ENCODE data around the gene ATP2B3. TPM values are rescaled to one million over a fixed set of nuclear protein-coding genes. Genes with fewer than 3 reads are reported as not detected.

Gene ATP2B3
- total RNA-seq, 1 experiment from 2014 or later = not detected

DNA sequence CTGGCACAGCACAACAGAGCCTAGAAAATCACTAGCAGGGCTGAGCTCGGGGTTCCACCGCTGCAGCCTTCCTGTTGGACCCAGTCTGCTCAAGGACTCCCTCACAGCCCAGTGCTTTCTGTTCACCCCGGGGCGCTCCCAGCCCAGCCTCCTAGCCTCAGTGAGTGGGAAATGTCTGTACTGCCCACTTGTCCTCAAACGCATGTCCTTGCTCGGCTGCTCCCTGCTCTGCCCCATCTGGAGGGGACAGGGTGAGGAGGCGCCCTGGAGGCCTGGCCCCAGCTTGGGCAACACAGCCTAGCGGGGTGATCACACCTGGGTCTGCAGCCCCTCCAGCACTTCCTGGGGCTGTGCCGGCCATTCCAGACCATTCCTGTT, 93.4 kb downstream of the ATP2B3 start:
- no peak for DNase-seq (ENCODE audit: low read depth)

DNA sequence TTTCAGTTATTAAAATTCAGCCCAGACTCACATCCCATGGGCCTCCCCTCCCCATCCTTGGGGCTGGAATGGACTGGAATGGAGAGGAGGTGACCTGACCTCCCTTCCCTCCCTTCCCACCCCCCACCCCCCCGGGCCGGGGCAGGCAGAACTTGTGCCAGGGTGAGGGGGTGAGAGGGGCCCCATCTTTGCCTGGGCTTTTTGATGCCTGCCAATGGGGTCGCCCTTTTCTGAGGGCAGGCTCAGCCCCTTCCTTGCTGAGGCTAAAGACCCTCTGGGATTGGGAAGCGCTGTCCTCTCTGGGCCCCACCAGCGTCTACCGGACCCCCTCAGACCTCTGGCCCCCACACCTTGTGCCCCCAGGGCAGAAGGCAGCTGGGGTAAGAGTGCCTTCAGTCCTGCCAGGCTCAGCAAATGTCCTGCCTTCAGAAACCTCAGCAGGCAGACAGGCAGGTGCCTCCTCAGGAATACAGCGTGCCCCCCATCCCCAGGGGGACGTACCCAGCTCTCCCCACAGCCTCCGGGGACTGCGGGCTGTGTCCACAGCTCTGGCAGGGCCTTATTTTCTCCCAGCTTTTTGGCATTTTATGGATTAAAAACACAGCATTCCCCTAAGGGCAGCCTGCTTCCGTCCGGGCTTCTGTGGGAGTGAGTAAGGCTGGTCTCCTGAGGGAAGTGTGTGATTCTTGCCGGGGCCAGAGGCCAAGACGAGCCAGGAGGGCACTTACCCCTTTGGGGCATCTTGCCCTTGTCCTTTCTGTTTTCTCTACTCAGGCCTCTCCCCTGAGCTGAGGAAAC, 94.1 kb downstream of the ATP2B3 start:
- DNase-seq (ENCODE audit: low read depth) = no peak

DNA sequence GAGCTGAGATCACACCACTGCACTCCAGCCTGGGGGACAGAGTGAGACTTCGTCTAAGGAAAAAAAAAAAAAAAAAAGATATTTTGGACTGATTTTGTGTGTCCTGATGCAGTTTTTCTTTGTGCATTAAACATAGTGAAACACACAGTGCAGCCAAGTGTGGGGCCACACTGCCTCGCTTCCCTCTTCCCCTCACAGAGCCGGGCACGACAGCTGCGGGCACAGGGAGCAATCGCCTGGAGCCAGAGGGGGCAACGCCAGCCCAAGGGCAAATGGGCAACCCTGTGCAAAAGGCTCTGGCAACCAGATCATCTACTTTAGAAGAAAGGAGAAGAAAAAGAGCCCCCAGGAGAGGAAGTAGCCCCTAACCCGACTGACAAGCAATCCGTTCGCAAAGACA, 95.0 kb downstream of the ATP2B3 start:
- no peak for DNase-seq (ENCODE audit: low read depth)

DNA sequence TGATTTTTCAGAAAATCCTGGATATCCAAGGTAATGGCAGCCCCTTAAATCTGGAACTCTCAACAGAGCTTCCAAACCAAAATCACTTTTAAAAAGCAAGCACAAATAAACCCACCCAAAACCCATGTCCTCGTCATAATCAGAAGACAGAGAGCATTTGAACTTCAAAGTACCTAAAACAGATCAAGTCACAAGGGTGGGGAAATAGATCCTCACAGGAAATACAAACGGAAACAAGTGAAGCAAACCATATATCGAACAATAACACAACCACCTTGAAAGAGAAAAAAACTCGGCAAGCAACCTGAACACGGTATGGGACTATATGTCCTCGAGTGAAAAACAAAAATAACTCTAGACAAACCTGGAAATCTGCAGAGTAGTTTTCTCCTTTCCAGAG, 97.4 kb downstream of the ATP2B3 start:
- no peak for DNase-seq (ENCODE audit: low read depth)

DNA sequence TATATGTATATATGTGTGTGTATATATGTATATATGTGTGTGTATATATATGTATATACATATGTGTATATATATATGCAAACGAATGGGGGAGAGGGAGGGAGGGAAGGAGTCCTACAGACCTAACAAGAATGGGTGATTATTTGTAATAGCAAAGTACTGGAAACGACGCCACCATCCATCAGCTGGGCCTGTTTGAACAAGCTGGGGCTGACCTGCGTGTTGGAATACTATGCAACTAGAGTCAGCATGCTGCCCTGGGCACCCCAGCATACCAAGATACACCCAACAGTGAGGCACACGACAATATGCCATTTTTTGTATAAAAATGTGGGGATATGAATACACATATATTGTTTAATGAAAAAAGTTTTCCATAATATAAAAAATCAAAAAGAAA, 103.1 kb downstream of the ATP2B3 start:
- DNase-seq (ENCODE audit: low read depth) = no peak

DNA sequence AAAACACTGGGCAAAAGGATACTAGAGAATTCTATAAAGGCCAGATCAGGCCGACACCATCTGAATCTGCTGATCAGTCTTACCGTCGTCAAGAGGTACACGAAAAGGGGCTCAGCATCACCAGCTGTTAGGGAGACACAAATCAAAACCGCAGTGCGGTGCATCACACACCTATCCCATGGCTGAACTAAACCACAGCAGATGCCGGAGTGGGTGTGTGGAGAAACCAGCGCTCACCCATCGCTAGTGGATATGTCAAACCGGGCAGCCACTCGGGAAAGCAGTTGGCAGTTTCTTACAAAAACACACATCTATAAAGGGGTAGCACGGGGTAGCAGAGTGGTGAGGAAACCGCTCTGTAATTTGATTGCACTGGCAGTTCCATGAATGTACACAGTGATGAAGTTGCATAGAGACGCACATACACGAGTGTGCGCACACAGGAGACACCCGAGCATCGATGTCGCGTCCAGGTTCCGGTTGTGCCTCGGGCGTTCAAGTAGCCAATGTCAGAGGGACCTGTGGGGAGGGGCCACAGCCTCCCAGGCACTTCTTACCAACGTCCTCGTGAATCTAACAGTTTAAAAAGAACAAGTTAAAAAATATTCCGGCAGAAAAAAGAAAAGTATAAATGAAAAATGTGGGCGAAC, 104.6 kb downstream of the ATP2B3 start:
- DNase-seq (ENCODE audit: low read depth) = no peak

DNA sequence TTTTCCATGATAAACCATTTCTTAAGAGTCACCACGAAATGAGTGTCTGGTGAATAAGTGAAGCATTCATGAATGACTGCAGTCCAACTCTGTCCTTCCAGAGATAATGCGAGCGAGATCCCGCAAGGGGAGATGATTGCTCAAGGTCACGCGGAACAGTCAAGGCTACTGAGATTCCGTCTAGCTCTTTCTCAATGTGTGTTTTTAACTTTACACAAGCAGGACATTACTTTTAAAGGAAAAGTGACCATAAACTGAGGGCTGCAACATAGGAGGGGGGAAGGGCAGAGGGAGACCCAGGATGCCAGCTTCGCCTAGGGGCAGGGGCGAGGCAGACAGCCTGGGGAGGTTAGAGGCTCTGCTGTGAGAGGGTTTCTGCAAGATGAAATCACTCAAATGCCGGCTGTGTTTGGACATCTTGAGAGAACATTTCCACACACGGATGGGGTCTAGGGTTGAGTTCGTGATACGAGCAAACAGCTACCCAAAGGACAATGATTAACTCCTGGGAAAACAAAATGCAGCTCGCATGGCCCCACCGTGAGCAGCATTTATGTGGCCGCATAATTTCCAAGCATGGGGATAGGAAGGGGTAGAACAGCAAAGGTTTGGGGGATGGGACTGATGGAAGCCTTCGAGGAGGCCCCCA, 105.3 kb downstream of the ATP2B3 start:
- no peak for DNase-seq (ENCODE audit: low read depth)

DNA sequence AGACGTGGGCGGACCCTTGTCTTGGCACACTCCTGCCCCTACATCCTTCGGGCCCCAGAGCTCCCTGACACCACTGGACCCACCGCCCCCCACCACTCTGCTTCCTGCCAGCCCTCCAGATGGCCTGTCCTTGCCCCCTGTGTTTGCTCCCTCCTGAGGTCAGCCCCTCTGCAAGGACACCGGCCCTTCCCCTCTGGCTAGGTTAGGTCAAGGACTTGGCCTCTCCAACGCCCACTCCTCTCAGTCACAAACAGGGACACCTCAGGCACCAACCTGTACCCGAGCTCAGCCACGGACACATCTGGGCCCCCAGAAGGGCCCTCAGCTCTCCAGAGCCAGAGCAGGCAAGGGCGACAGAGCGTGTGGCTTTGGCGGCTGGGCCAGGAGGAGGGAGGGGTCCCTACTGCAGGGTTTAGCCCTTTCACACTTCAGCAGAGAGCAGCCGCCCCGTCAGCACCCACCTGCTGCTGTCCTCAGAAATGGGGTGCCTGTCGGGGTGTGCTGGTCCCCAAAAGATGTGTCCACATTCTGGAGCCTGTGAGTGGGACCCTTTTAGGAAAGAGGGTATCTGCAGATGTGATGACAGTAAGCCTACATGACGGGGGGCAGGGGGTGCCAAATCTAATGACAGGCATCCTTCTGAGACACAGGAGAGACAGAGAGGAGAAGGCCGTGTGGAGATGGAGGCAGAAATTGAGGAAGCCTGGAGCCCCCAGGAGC, 106.0 kb downstream of the ATP2B3 start:
- no peak for DNase-seq (ENCODE audit: low read depth)

DNA sequence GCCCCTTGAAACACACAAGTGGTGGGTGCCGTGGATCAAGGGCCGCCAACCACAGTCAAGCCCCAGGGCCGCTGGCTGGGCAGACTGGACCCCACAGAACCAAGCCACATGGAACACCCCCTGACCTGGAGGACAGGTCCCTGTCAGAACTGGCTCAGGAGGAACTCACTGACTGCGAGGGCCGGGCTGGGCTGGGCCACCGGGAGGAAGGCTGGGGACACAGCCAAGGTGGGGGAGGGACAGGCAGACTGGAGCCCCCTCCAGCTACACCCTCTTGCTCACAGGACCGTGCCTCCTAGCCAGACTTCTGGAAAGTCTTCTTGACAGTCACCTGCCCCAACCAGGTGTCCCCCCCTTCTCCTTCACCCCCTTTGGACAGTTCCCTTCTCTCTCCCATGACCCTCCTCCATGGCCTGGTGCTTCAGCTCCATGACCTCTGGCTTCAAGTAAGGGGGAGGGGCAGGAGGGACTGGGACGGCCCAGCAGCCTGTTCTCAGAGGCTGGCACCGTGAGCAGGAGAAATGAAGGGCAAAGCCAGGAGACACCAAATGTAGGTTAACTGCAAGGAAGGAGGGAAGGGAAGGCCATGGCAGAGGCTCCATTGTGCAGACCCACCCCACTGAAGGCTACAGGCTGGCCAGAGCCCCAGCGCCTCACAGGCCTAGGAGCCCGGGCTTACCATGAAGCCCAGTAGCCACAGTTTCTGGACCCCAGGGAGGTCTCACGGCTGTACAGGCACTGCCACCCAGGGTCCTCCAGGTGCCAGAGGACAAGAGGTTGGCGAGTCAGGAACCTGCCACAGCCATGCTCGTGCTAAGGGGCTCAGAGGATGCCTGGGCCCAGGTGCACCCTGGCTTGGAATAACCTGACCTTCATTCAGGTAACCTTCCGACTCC, 107.0 kb downstream of the ATP2B3 start:
- no peak for DNase-seq (ENCODE audit: low read depth)

DNA sequence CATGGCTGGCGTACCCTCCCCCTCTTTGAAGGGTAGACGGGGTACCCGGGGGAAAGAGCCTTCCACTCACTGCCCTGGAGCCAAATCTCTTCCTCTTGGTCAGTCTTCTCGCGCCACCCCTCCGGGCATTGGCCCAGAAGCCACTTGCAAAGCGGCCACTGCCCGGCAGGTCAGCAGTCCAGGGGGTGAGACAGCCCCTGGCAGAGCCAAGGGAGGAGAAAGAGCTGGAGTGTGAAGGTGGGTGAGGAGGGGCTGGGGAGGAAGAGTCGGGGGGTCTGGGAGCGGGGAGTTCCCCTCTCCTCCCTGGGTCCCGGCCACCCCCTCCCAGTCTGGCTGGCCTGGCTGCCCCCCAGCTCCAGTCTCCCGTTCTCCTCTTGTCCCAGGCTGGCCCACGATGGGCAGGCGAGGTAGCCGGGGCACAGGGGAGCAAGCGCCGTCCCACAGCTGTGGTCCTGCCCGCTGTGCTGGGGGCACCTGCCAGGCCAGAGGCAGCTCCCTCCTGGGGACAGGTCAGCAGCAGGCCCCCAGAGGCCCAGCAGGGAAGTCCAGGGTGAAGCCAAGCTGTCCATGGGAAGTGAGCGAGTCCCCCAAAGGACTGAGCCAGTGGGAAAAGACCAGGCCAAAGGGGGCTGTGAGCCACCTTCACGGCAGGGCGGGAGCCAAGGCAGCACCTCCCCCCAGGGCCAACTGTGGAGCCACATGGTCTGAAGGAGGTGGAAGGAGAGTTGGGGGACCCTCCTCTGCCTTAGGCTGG, 108.0 kb downstream of the ATP2B3 start:
- no peak for DNase-seq (ENCODE audit: low read depth)

DNA sequence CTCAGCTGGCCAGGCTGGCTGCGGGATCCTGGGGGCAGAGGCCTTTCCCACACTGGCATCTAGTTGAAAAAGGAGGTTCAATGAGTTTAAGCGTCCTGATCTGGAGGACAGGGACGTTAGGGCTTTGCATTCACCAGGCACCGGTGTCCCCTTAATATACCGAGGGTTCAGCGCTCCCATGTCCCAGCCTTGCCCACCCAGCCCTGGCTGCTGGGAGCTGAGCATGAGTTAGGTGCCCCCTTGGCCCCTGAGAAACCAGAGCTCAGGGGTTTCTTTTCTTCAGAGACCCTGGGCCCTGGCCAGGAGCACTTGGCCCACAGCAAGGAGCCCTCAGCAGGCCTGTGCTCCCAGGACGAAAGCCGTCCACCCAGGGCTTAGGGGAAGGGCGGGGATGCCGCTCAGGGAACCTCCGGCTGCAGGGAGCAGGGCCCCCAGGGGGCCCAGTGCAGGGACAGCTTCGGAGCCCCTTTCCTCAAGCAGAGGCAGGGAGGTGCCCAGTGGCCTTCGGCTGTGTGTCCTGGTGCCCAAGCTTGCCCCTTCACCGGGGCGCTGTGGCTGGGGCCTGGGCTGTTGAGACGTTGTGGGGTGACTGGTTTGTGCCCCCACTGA, 108.7 kb downstream of the ATP2B3 start:
- DNase-seq (ENCODE audit: low read depth) = no peak

DNA sequence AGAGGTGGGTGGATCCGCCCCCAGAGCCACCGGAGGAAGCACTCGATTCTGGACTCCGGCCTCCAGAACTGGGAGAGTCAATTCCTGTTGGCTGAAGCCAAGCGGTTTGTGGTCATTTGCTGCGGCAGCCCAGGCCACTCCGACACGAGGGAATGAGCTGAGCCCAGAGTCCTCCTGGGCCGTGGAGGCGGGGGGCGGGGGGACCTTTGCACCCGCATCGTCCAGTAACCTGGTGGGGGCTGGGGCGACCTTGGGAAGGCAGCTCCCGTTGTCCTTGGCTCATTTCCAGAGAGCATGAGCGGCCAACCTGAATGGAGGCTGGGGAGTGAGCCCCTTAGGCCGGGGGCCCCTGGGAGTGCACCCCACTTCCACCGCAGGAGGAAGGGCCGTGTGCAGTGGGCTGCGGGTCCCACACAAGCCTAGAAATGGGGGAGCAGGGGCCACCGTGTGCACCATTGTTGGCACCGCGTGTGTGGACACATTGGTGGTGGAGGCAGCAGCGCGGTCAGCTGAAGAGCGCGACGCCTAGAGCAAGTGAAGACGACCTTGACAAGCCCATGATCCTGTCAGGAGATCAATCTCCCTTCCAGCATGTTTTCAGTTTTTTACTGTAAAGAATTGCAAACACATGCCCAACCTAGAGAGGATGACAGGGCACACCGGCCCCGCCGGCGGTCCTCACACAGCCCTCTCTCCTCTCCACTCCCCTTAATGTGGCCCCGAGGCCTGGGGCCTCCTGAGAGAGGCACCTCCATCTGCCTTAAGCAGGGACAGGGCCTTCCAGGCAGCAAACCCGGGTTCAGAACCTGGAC, 109.6 kb downstream of the ATP2B3 start:
- no peak for DNase-seq (ENCODE audit: low read depth)

DNA sequence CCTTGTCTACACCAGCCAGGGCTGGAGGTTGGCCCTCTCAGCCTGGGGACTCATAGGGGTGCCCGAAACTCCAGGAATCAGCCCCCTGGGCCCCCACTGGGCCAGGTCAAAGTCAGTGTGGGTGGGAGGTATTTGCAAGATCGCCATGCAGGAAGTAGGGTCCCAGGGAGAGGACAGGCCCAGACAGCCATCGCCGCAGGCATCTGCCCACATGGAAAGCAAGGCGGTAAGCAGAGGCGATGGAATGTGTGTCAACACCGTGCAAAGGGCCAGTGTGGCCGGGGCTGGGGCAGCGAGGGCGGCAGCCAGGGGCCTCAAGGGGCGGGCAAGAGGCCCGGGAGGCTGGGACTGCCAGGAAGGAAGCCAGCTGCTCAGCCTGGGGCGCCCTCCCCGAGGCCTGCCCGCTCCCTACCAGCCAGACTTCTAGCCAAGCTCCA, 110.3 kb downstream of the ATP2B3 start:
- no peak for DNase-seq (ENCODE audit: low read depth)

DNA sequence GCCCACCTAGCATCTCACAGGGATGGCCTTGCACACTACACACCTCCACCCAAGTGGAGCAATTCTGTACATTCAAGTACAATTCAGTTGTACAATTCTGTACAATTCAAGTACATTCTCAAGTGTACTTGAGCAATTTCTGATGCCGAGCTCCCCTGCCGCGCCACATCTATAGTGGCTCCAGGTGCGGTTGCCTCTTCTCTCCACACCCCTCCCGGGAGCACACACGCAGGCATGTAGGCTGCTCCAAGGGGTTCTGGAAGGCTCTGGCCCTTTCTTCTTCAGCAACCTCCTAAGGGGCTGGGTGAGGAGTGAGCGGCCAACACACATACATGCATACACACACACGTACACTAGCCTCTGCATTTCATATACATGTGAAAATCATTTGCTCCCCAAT, 110.7 kb downstream of the ATP2B3 start:
- no peak for DNase-seq (ENCODE audit: low read depth)

DNA sequence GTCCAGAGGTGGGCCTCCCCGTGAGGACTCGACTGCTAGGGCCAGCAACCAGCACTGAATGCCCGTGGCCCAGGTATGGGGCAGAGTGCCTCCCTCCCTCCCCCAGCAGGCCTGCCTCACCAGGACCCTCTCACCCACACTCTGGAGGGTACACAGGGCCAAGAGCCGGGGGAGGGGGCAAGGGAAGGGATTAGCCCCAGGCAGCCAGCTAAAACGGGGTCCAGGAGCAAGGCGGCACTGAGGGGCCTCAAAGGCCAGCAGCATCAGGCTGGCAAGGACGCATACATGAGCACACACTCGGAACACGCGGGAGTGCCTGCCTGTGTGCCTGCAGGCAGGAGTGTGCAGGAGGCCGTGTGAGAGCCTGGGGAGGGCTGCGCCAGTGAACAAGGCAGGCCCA, 111.2 kb downstream of the ATP2B3 start:
- DNase-seq (ENCODE audit: low read depth) = no peak

DNA sequence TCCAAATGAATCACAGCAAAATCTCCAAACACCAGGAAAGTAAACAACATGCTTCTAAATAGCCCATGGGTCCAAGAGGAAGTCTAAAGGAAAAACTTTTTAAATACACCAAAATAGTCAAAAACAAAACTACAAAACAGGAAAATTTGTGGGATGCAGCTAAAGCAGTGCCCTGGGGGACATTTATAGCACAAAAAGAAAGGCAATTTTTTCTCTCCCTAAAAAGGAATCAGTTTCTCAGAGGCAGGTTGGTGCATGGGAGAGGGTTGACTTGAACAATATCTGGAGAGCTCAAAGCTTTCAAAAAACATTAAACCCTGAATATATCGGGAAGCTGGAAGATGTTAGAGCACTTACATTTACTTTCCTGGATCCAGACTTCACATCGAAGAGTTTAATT, 113.9 kb downstream of the ATP2B3 start:
- DNase-seq (ENCODE audit: low read depth) = no peak

DNA sequence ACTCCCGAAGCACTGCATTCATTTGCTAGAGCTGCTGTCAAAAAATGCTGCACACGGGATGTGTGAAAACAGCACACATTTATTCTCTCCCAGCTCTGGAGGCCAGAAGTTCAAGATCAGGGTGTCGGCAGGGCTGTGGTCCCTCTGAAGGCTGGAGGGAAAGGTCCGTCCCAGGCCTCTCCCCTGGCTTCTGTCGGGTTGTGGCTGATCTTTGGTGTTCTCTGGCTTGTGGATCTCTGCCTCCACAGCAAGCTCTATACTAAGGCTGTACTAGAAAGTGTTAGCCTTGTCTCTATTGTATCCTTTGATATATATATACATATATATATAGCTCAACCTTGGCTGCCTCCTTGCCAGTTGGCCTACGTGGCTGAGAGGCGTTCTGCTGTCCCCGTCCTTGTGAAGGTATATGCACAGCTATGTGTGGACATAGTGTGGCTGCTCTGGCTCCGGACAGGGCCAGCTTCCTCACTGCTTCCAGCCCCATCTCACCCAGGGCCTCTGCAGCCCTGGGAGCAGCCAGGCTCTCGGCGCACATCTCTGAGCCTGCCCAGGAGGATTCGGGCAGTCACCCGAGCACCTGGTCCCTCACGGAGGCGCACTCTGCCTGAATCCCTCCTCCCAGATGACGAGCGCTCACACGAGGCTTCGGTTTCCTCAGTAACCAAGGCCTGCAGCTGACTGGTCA, 114.6 kb downstream of the ATP2B3 start:
- DNase-seq (ENCODE audit: low read depth) = no peak

All from LHCN-M2 (cell line).